Neural cell (in vitro differentiated cells): ENCODE data around the gene SAMD14. TPM values are rescaled to one million over a fixed set of nuclear protein-coding genes. Genes with fewer than 3 reads are reported as not detected.

Experiments used
- H2AFZ ChIP-seq: fragments of 200-600, 300-800 bp; sonication (generic), shearing (Covaris generic); 2 replicates; pipeline ENCODE4 v1.6.0; 2014; ENCODE audit warnings: low read depth, mild to moderate bottlenecking, antibody characterized with exemption, low read length, moderate library complexity
- H3F3A ChIP-seq: fragments of 200-600 bp; shearing (Covaris generic); 2 replicates; pipeline ENCODE4 v1.6.1; 2016; ENCODE audit warnings: mild to moderate bottlenecking, moderate library complexity, mixed read lengths, antibody characterized with exemption, low read length; ENCODE audit not compliant: insufficient read depth, poor library complexity, severe bottlenecking
- H3K27ac ChIP-seq: fragments of 200-600, 300-800 bp; sonication (generic), shearing (Covaris generic); 2 replicates; pipeline ENCODE4 v1.5.1; 2014; ENCODE audit warnings: mild to moderate bottlenecking, low read length, moderate library complexity
- H3K27me3 ChIP-seq: fragments of 300-800, 200-600 bp; sonication (generic), shearing (Covaris generic); 2 replicates; pipeline ENCODE4 v1.6.0; 2014; ENCODE audit warnings: mild to moderate bottlenecking, low read depth, low read length, moderate library complexity; ENCODE audit not compliant: insufficient read depth
- H3K36me3 ChIP-seq: fragments of 300-800, 200-600 bp; sonication (generic), shearing (Covaris generic); 2 replicates; pipeline ENCODE4 v1.5.1; 2014; ENCODE audit warnings: mild to moderate bottlenecking, antibody characterized with exemption, low read length, moderate library complexity; ENCODE audit not compliant: insufficient read depth
- H3K4me2 ChIP-seq: fragments of 300-800, 200-600 bp; sonication (generic), shearing (Covaris generic); 2 replicates; pipeline ENCODE4 v1.6.0; 2014; ENCODE audit warnings: mild to moderate bottlenecking, low read length
- H3K4me3 ChIP-seq: fragments of 300-800, 200-600 bp; sonication (generic), shearing (Covaris generic); 2 replicates; pipeline ENCODE4 v1.5.1; 2014; ENCODE audit warnings: mild to moderate bottlenecking, low read length, moderate library complexity
- H3K79me2 ChIP-seq: fragments of 200-600 bp; shearing (Covaris generic); replicated peaks from 2 replicates; pipeline ENCODE4 v1.6.0; 2014; ENCODE audit warnings: mild to moderate bottlenecking, low read length, moderate library complexity; ENCODE audit not compliant: insufficient read depth
- H3K9ac ChIP-seq: fragments of 300-800, 200-600 bp; sonication (generic), shearing (Covaris generic); 2 replicates; pipeline ENCODE4 v1.6.1; 2016; ENCODE audit warnings: mild to moderate bottlenecking, low read length, mixed read lengths
- H3K9me2 ChIP-seq: fragments of 200-600 bp; shearing (Covaris generic); 2 replicates; pipeline ENCODE4 v1.6.1; 2016; ENCODE audit warnings: mild to moderate bottlenecking, low read length, mixed read lengths; ENCODE audit not compliant: insufficient read depth
- H3K9me3 ChIP-seq: fragments of 200-600, 300-800 bp; sonication (generic), shearing (Covaris generic); 2 replicates; pipeline ENCODE4 v1.6.1; 2016; ENCODE audit warnings: mild to moderate bottlenecking, mixed run types, low read length, moderate library complexity, mixed read lengths
- H4K20me1 ChIP-seq: fragments of 200-600 bp; shearing (Covaris generic); 2 replicates; pipeline ENCODE4 v1.6.1; 2016; ENCODE audit warnings: mild to moderate bottlenecking, mixed run types; ENCODE audit not compliant: insufficient read depth
- CTCF ChIP-seq: fragments of 450-650 bp; IDR thresholded peaks from 2 replicates; pipeline ENCODE4 v1.5.1; 2014; ENCODE audit warnings: antibody characterized with exemption, mild to moderate bottlenecking, moderate library complexity; ENCODE audit not compliant: poor library complexity, severe bottlenecking
- EP300 ChIP-seq: fragments of 450-650 bp; conservative IDR thresholded peaks from 2 replicates; pipeline ENCODE4 v1.6.1; 2014; ENCODE audit warnings: antibody characterized with exemption, mild to moderate bottlenecking, moderate library complexity; ENCODE audit not compliant: poor library complexity, severe bottlenecking
- EZH2 ChIP-seq: fragments of 200-600, 300-800 bp; shearing (Covaris generic), sonication (generic); IDR thresholded peaks from 2 replicates; pipeline ENCODE4 v1.6.1; 2014; ENCODE audit warnings: antibody characterized with exemption, low read length, borderline replicate concordance, mild to moderate bottlenecking; ENCODE audit not compliant: insufficient read depth, poor library complexity, severe bottlenecking
- MXI1 ChIP-seq: fragments of 450-650 bp; conservative IDR thresholded peaks from 2 replicates; pipeline ENCODE4 v1.6.1; 2014; ENCODE audit warnings: antibody characterized with exemption, mild to moderate bottlenecking; ENCODE audit not compliant: poor library complexity, severe bottlenecking
- POLR2AphosphoS5 ChIP-seq: IDR thresholded peaks from 2 replicates; pipeline ENCODE4 v1.6.1; 2012
- RAD21 ChIP-seq: fragments of 450-650 bp; conservative IDR thresholded peaks from 2 replicates; pipeline ENCODE4 v1.6.1; 2014; ENCODE audit warnings: antibody characterized with exemption, mild to moderate bottlenecking, moderate library complexity
- SMC3 ChIP-seq: fragments of 450-650 bp; conservative IDR thresholded peaks from 2 replicates; pipeline ENCODE4 v1.6.1; 2014; ENCODE audit warnings: antibody characterized with exemption, mild to moderate bottlenecking, moderate library complexity; ENCODE audit not compliant: poor library complexity
- TAF1 ChIP-seq: IDR thresholded peaks from 2 replicates; pipeline ENCODE4 v1.6.1; 2012; ENCODE audit warnings: low read depth
- polyA plus RNA-seq: library from polyadenylated mRNA; depleted of rRNA; stranded (reverse); fragments of >200 nt; gene quantifications from 2 replicates; pipeline ENCODE4 v1.2.3, GENCODE V29; 2014
- TF ChIP-seq, protein P1 (sequence below): IDR thresholded peaks from 2 replicates; pipeline ENCODE4 v1.6.1; 2012; ENCODE audit warnings: borderline replicate concordance

SAMD14 gene
- polyA plus RNA-seq, 1 donor from 2014 or later: 105 TPM

DNA sequence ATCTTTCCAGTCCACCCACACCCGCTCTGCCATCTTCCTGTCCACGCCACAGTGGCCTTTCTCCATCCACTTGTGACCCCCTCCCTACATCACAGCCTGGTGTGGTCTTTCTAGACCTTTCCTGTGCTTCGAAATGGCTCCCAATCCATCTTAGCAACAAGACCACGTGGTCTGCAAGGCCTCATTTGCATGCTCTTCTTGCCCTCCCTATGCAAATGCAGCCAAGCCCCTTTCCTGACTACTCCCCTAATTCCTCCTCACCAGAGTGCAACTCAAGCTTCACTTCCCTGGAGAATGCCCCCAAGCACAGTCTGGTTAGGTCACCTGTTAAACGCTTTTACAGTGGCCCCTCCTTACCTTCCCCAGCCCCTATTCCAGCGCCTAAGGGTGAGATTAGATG lies 14.4 kb upstream of the SAMD14 start:
- no peaks in the 10 kb centered on the region for H3F3A ChIP-seq
- H3K9me3 ChIP-seq: no peaks in the 10 kb centered on the region
- H3K4me3 ChIP-seq: no peak overlapping the region
- H3K27ac ChIP-seq: no peak overlapping the region
- no peak overlapping the region for H2AFZ ChIP-seq
- peaks cover 38% of the 10 kb centered on the region for H4K20me1 ChIP-seq
- H3K27me3 ChIP-seq: no peaks in the 10 kb centered on the region
- H3K36me3 ChIP-seq: peaks cover 5% of the 10 kb centered on the region
- no peak overlapping the region for H3K4me2 ChIP-seq
- H3K9me2 ChIP-seq: no peaks in the 10 kb centered on the region
- peaks cover 31% of the 10 kb centered on the region for H3K79me2 ChIP-seq
- no peak overlapping the region for H3K9ac ChIP-seq
- TF ChIP-seq, protein P1, sequence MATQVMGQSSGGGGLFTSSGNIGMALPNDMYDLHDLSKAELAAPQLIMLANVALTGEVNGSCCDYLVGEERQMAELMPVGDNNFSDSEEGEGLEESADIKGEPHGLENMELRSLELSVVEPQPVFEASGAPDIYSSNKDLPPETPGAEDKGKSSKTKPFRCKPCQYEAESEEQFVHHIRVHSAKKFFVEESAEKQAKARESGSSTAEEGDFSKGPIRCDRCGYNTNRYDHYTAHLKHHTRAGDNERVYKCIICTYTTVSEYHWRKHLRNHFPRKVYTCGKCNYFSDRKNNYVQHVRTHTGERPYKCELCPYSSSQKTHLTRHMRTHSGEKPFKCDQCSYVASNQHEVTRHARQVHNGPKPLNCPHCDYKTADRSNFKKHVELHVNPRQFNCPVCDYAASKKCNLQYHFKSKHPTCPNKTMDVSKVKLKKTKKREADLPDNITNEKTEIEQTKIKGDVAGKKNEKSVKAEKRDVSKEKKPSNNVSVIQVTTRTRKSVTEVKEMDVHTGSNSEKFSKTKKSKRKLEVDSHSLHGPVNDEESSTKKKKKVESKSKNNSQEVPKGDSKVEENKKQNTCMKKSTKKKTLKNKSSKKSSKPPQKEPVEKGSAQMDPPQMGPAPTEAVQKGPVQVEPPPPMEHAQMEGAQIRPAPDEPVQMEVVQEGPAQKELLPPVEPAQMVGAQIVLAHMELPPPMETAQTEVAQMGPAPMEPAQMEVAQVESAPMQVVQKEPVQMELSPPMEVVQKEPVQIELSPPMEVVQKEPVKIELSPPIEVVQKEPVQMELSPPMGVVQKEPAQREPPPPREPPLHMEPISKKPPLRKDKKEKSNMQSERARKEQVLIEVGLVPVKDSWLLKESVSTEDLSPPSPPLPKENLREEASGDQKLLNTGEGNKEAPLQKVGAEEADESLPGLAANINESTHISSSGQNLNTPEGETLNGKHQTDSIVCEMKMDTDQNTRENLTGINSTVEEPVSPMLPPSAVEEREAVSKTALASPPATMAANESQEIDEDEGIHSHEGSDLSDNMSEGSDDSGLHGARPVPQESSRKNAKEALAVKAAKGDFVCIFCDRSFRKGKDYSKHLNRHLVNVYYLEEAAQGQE: no peak
- no peak for TF ChIP-seq POLR2AphosphoS5
- TF ChIP-seq EZH2: no peak
- no peak for TF ChIP-seq TAF1

- Histone ChIP-seq H3K27ac (no peak overlapping the region), H3K27me3 (no peaks in the 10 kb centered on the region), H3K79me2 (peaks cover 25% of the 10 kb centered on the region), H2AFZ (no peak overlapping the region), H3K9ac (no peak overlapping the region), H4K20me1 (peaks cover 33% of the 10 kb centered on the region), H3K4me3 (no peak overlapping the region), H3F3A (no peaks in the 10 kb centered on the region), H3K36me3 (peaks cover 12% of the 10 kb centered on the region), H3K9me2 (no peaks in the 10 kb centered on the region), H3K9me3 (no peaks in the 10 kb centered on the region), H3K4me2 (no peak overlapping the region)
- TF ChIP-seq RAD21 (no peak), MXI1 (no peak), EZH2 (no peak), EP300 (no peak), CTCF (no peak), TAF1 (no peak), POLR2AphosphoS5 (no peak), SMC3 (no peak)
- TF ChIP-seq, protein P1: no peak
Measured at GRCh38 chr17:50143461-50144176, 13.7 kb upstream of the SAMD14 start.
